Keratinocyte (primary cell): Measurements from ENCODE around the gene IGSF23. TPM values are rescaled to one million over a fixed set of nuclear protein-coding genes. Genes with fewer than 3 reads are reported as not detected.

Source experiments
- DNase-seq: peaks from one replicate; pipeline ENCODE4 v3.0.0-alpha.2; 2011; ENCODE audit warnings: low read depth, missing footprints, low spot score
- FAIRE-seq: peaks from 2 replicates; lab custom pipeline; 2011; peaks lifted over from hg19 to GRCh38; lab: Jason Lieb, UNC
- H2AFZ ChIP-seq: 2 replicates; pipeline ENCODE4 v1.6.0; 2012; ENCODE audit warnings: low read length, control low read depth, inconsistent platforms; ENCODE audit not compliant: control insufficient read depth
- H3K27ac ChIP-seq: 2 replicates; pipeline ENCODE4 v1.5.1; 2011; ENCODE audit warnings: low read length; ENCODE audit not compliant: control insufficient read depth, insufficient read depth
- H3K27me3 ChIP-seq: 3 replicates; pipeline ENCODE4 v1.6.0; 2011; ENCODE audit warnings: low read length; ENCODE audit not compliant: control insufficient read depth, insufficient read depth; ENCODE audit errors: extremely low read depth
- H3K36me3 ChIP-seq, 2 experiments: 2 replicates in 1 of 2; 3 replicates in 1 of 2; pipeline ENCODE4 v1.5.1; 2011; ENCODE audit warnings: low read length in 2 of 2, mild to moderate bottlenecking in 1 of 2; ENCODE audit not compliant: control insufficient read depth in 2 of 2, insufficient read depth in 2 of 2; ENCODE audit errors: extremely low read depth in 1 of 2
- H3K4me1 ChIP-seq: 3 replicates; pipeline ENCODE4 v1.5.1; 2011; ENCODE audit warnings: low read length; ENCODE audit not compliant: control insufficient read depth, insufficient read depth; ENCODE audit errors: extremely low read depth
- H3K4me2 ChIP-seq: 3 replicates; pipeline ENCODE4 v1.6.0; 2011; ENCODE audit warnings: low read depth, low read length; ENCODE audit not compliant: control insufficient read depth, insufficient read depth; ENCODE audit errors: extremely low read depth
- H3K4me3 ChIP-seq, 3 experiments: fragments of 200-600 bp in 1 of 3; sonication (generic) in 1 of 3; 2 replicates in 2 of 3; 3 replicates in 1 of 3; pipeline ENCODE4 v1.5.1; 2011 to 2016; ENCODE audit warnings: low read length in 3 of 3, mild to moderate bottlenecking in 3 of 3, control low read depth in 2 of 3, inconsistent platforms in 1 of 3, low read depth in 1 of 3, mixed read lengths in 1 of 3, mixed run types in 1 of 3, moderate library complexity in 1 of 3; ENCODE audit not compliant: control insufficient read depth in 2 of 3, insufficient read depth in 2 of 3; ENCODE audit errors: extremely low read depth in 1 of 3
- H3K79me2 ChIP-seq: 2 replicates; pipeline ENCODE4 v1.6.0; 2012; ENCODE audit warnings: low read length; ENCODE audit not compliant: control insufficient read depth, insufficient read depth
- H3K9ac ChIP-seq: 3 replicates; pipeline ENCODE4 v1.6.0; 2011; ENCODE audit warnings: low read length; ENCODE audit not compliant: control insufficient read depth, insufficient read depth; ENCODE audit errors: extremely low read depth
- H3K9me1 ChIP-seq: 3 replicates; pipeline ENCODE4 v1.6.0; 2011; ENCODE audit warnings: low read length; ENCODE audit not compliant: control insufficient read depth, insufficient read depth; ENCODE audit errors: extremely low read depth
- H3K9me3 ChIP-seq: 2 replicates; pipeline ENCODE4 v1.5.1; 2012; ENCODE audit warnings: low read depth, low read length; ENCODE audit not compliant: control insufficient read depth
- H4K20me1 ChIP-seq: 3 replicates; pipeline ENCODE4 v1.6.0; 2011; ENCODE audit warnings: low read length; ENCODE audit not compliant: control insufficient read depth, insufficient read depth; ENCODE audit errors: extremely low read depth
- EZH2 ChIP-seq: IDR thresholded peaks from one replicate; pipeline ENCODE4 v1.6.1; 2012; ENCODE audit warnings: inconsistent platforms, mild to moderate bottlenecking, low read length, moderate library complexity
- dilution Hi-C: fragments of 300-500 bp; cut with MboI; formaldehyde crosslinking; loops from one replicate; pipeline ENCODE4 v1.7.0; 2020; ENCODE audit warnings: low sequenced_read_pairs; ENCODE audit not compliant: extremely low pct_ligation_motif_present
- polyA plus RNA-seq, 5 experiments: library from polyadenylated mRNA; depleted of rRNA in 3 of 5; stranded (reverse) in 3 of 5; stranded (forward) in 1 of 5; unstranded in 1 of 5; fragments of >200 nt; gene quantifications; 1 replicate in 1 of 5; 2 replicates in 3 of 5; 3 replicates in 1 of 5; pipeline versions ENCODE4 v1.2.1 to v1.2.3, GENCODE V29; 2011 to 2012; ENCODE audit warnings: missing spikeins in 2 of 5, low read depth in 1 of 5, low replicate concordance in 1 of 5
- TF ChIP-seq, protein P1 (sequence below), 3 experiments: IDR thresholded peaks in 1 of 3; conservative IDR thresholded peaks in 1 of 3; optimal IDR thresholded peaks in 1 of 3; 2 replicates in 2 of 3; 3 replicates in 1 of 3; pipeline versions ENCODE3 to v1.5.1; 2011; ENCODE audit warnings: low read length in 3 of 3, mild to moderate bottlenecking in 3 of 3, moderate library complexity in 2 of 3, control low read depth in 1 of 3, inconsistent platforms in 1 of 3; ENCODE audit not compliant: insufficient read depth in 2 of 3; ENCODE audit errors: extremely low read depth in 1 of 3

The IGSF23 gene
- polyA plus RNA-seq, 1 donor (not counting 4 experiments of a cell fraction or from before 2014, with no cell fraction given): 0.07 TPM

DNA sequence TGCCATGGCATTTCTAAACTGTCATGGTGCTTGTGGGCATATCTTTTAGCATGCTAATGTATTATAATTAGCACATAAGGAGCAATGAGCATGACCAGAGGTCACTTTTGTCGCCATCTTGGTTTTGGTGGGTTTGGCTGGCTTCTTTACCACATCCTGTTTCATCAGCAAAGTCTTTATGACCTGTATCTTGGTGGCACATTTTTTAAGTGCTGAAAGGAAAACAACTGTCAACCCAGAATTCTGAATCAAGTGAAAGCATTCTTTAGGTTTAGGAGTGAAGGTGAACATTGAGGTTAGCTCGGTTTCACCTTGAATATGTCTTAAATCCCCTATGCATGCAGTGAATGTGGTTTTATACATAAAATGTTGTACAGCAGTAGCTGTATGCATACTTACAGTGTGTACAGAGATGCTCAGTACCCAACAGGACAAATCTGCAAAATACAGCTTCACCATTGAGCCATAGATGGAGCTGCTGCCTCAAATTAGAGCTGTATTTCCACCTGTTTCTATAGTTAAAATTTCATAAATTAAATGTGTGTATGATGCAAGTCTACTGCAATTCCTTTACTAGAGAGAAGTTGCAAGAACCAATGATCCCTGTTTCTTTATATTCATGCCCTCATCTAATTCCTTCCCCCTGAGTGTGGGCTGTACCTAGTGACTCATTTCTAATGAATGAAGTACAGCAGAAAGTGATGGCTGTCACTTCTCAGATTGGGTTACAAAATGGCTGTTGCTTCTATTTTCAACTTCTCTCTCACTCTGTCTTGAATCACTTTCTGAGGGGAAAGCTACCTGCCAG lies 25.2 kb upstream of the IGSF23 start:
- no peak overlapping the region for H3K9ac ChIP-seq
- H3K9me3 ChIP-seq: no peaks in the 10 kb centered on the region
- no peaks in the 10 kb centered on the region for H3K36me3 ChIP-seq
- peak overlapping the region; percentile 77 for H3K27ac ChIP-seq
- DNase-seq: peak; percentile 50
- peak overlapping the region; percentile 70 for H3K4me2 ChIP-seq
- peaks cover 22% of the 10 kb centered on the region for H3K4me1 ChIP-seq
- H3K9me1 ChIP-seq: no peaks in the 10 kb centered on the region
- TF ChIP-seq EZH2: no peak
- TF ChIP-seq, protein P1, sequence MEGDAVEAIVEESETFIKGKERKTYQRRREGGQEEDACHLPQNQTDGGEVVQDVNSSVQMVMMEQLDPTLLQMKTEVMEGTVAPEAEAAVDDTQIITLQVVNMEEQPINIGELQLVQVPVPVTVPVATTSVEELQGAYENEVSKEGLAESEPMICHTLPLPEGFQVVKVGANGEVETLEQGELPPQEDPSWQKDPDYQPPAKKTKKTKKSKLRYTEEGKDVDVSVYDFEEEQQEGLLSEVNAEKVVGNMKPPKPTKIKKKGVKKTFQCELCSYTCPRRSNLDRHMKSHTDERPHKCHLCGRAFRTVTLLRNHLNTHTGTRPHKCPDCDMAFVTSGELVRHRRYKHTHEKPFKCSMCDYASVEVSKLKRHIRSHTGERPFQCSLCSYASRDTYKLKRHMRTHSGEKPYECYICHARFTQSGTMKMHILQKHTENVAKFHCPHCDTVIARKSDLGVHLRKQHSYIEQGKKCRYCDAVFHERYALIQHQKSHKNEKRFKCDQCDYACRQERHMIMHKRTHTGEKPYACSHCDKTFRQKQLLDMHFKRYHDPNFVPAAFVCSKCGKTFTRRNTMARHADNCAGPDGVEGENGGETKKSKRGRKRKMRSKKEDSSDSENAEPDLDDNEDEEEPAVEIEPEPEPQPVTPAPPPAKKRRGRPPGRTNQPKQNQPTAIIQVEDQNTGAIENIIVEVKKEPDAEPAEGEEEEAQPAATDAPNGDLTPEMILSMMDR (optimal IDR thresholded peaks at IDR 0.05 in 1 of 3, IDR thresholded peaks at IDR 0.05 in 1 of 3, conservative IDR thresholded peaks at IDR 0.05 in 1 of 3; ENCODE audit: extremely low read depth in 1 of 3, insufficient read depth in 2 of 3, low read length in 3 of 3): peak in 2 of 3 experiments; percentile 33 to 42
- H3K4me3 ChIP-seq: peak overlapping the region in 1 of 3 experiments; percentile 43
- peak overlapping the region; percentile 94 for H2AFZ ChIP-seq
- H4K20me1 ChIP-seq: no peaks in the 10 kb centered on the region
- dilution Hi-C loops: no loop called here
- no peaks in the 10 kb centered on the region for H3K79me2 ChIP-seq
- FAIRE-seq: no peak
- H3K27me3 ChIP-seq: no peaks in the 10 kb centered on the region

GRCh38 chr19:44588771-44589112 lies 24.6 kb upstream of the IGSF23 start:
- H4K20me1 ChIP-seq: no peaks in the 10 kb centered on the region
- DNase-seq (no peak), FAIRE-seq (no peak)
- H3K9me1 ChIP-seq: no peaks in the 10 kb centered on the region
- no peaks in the 10 kb centered on the region for H3K9me3 ChIP-seq
- H3K79me2 ChIP-seq: no peaks in the 10 kb centered on the region
- H3K4me1 ChIP-seq: peaks cover 22% of the 10 kb centered on the region
- H3K27ac ChIP-seq: peak overlapping the region; percentile 77
- H2AFZ ChIP-seq: peak overlapping the region; percentile 94
- no peaks in the 10 kb centered on the region for H3K27me3 ChIP-seq
- H3K4me2 ChIP-seq: peak overlapping the region; percentile 70
- dilution Hi-C loops: no loop called here
- H3K9ac ChIP-seq: no peak overlapping the region
- no peak for TF ChIP-seq EZH2
- TF ChIP-seq, protein P1 (optimal IDR thresholded peaks at IDR 0.05 in 1 of 3, IDR thresholded peaks at IDR 0.05 in 1 of 3, conservative IDR thresholded peaks at IDR 0.05 in 1 of 3; ENCODE audit: extremely low read depth in 1 of 3, insufficient read depth in 2 of 3, low read length in 3 of 3): no peak
- H3K36me3 ChIP-seq: no peaks in the 10 kb centered on the region
- peak overlapping the region in 1 of 3 experiments; percentile 43 for H3K4me3 ChIP-seq
